ENCODE measurements around the gene EMC10. TPM values are rescaled to one million over a fixed set of nuclear protein-coding genes. Genes with fewer than 3 reads are reported as not detected.

Gene EMC10
- total and polyA plus RNA-seq, 8 donors = 30.8 to 284 (median 57.6) TPM

GRCh38 chr19:50517704-50518075, 41.4 kb downstream of the EMC10 start:
- intact Hi-C loops (cut with DNase I; ENCODE audit: low total_unique reads) = no loop called here
- no peak overlapping the region for H3K27ac ChIP-seq
- no peaks in the 10 kb centered on the region for H3K9me3 ChIP-seq
- TF ChIP-seq EP300 (IDR thresholded peaks at IDR 0.05) (no peak), POLR2AphosphoS5 (IDR thresholded peaks at IDR 0.05) (no peak), POLR2A (IDR thresholded peaks at IDR 0.05) (no peak)
- TF ChIP-seq, protein P1, sequence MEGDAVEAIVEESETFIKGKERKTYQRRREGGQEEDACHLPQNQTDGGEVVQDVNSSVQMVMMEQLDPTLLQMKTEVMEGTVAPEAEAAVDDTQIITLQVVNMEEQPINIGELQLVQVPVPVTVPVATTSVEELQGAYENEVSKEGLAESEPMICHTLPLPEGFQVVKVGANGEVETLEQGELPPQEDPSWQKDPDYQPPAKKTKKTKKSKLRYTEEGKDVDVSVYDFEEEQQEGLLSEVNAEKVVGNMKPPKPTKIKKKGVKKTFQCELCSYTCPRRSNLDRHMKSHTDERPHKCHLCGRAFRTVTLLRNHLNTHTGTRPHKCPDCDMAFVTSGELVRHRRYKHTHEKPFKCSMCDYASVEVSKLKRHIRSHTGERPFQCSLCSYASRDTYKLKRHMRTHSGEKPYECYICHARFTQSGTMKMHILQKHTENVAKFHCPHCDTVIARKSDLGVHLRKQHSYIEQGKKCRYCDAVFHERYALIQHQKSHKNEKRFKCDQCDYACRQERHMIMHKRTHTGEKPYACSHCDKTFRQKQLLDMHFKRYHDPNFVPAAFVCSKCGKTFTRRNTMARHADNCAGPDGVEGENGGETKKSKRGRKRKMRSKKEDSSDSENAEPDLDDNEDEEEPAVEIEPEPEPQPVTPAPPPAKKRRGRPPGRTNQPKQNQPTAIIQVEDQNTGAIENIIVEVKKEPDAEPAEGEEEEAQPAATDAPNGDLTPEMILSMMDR (IDR thresholded peaks at IDR 0.05) = no peak
- peaks cover 0 to 15% (median 6%) of the 10 kb centered on the region in 3 donors for H3K27me3 ChIP-seq
- no peak for DNase-seq
- no peak overlapping the region for H3K4me3 ChIP-seq
- WGBS, 5 donors = 92 to 98% (median 96%) methylated on average over 17 to 37 of the region's 37 CpGs
- H3K36me3 ChIP-seq = peaks cover 0 to 17% (median 2%) of the 10 kb centered on the region in 4 donors
- no peaks in the 10 kb centered on the region for H3K4me1 ChIP-seq

DNA sequence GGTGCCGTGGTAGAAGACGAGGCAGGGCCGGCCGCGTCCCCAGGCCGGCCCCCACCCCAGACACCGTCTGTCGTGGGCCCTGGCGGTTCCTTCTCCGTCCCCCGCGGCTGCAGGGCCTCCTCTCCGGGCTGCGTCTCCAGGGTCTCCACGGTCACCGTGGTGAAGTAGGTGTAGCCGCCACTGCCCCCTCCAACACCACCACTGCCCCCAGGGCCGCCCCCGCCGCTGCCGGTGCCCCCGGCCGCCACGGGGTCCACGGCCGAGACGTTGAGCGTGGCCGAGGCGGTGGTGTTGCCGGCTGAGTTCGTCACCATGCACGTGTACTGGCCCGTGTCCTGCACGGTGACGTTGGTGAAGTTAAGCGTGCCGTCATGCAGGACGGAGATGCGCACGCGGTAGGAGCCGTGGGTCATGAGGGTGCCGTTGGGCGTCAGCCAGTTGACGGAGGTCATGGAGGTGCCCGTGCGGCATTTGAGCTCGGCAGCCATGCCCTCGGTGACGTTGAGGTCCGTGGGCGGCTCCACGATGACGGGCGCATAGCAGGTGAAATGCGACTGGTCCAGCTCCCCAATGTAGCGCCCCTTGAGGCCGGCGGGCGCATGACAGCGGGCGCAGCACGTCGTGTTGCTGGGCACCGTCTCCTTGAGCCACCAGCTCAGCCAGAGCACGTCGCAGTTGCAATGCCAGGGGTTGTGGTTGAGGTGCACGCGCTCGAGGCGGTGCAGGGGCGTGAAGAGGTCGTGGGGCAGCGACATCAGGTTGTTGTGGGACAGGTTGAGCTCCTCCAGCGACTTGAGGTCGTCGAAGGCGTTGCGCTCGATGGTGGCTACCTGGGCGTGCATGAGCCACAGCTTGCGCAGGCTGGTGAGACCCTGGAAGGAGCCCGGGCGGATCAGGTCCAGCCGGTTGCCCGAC, 42.0 kb downstream of the EMC10 start:
- Histone ChIP-seq H3K4me3 (no peak overlapping the region), H3K9me3 (no peaks in the 10 kb centered on the region), H3K27ac (no peak overlapping the region), H3K4me1 (no peaks in the 10 kb centered on the region), H3K36me3 (peaks cover 0 to 17% (median 2%) of the 10 kb centered on the region in 4 donors), H3K27me3 (peaks cover 0 to 15% (median 6%) of the 10 kb centered on the region in 3 donors)
- no peak for DNase-seq
- TF ChIP-seq, protein P1 (IDR thresholded peaks at IDR 0.05) = no peak
- no peak for TF ChIP-seq POLR2A (IDR thresholded peaks at IDR 0.05)
- no peak for TF ChIP-seq POLR2AphosphoS5 (IDR thresholded peaks at IDR 0.05)
- TF ChIP-seq EP300 (IDR thresholded peaks at IDR 0.05) = no peak
- intact Hi-C loops (cut with DNase I; ENCODE audit: low total_unique reads) = no loop called here
- 94 to 96% (median 94%) methylated on average over 51 to 87 of the region's 87 CpGs for WGBS, 5 donors

DNA sequence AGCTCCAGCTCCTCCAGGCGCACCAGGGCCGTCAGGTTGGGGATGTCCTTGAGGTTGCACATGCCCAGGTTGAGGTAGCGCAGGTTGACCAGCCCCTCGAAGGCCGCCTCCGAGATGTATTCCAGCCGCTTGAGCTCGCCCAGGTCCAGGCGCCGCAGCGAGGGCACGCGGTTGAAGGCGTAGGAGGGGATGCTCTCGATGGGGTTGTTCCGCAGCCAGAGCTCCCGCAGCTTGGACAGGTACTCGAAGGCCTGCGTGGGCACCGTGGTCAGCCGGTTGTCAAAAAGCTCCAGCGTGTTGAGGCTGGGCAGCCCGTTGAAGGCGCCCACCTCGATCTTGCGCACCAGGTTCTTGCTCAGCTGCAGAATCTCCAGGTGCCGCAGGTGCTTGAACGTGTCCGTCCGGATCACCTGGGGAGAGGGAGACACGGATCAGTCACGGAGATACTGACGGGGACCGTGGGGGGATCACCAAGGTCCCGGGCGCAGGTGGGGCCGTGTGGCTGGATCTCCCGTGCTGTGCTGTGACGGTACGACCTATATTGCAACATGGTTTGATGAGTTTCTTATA, 42.8 kb downstream of the EMC10 start:
- H3K4me3 ChIP-seq = no peak overlapping the region
- TF ChIP-seq POLR2A (IDR thresholded peaks at IDR 0.05) (no peak), EP300 (IDR thresholded peaks at IDR 0.05) (no peak), POLR2AphosphoS5 (IDR thresholded peaks at IDR 0.05) (no peak)
- TF ChIP-seq, protein P1 (IDR thresholded peaks at IDR 0.05) = no peak
- H3K27me3 ChIP-seq = peaks cover 0 to 14% (median 6%) of the 10 kb centered on the region in 3 donors
- no peak overlapping the region for H3K27ac ChIP-seq
- intact Hi-C loops (cut with DNase I; ENCODE audit: low total_unique reads) = no loop called here
- no peaks in the 10 kb centered on the region for H3K4me1 ChIP-seq
- DNase-seq = no peak
- peaks cover 0 to 17% (median 2%) of the 10 kb centered on the region in 4 donors for H3K36me3 ChIP-seq
- no peaks in the 10 kb centered on the region for H3K9me3 ChIP-seq
- WGBS, 5 donors = 94 to 97% (median 97%) methylated on average over 26 to 40 of the region's 40 CpGs

- 84 to 89% (median 88%) methylated on average over 17 of the region's 17 CpGs for WGBS, 5 donors
- H3K27me3 ChIP-seq = peaks cover 0 to 6% (median 0%) of the 10 kb centered on the region in 3 donors
- H3K36me3 ChIP-seq = peaks cover 0 to 17% (median 2%) of the 10 kb centered on the region in 4 donors
- no peak overlapping the region for H3K27ac ChIP-seq
- H3K4me1 ChIP-seq = no peaks in the 10 kb centered on the region
- no peak for DNase-seq
- H3K4me3 ChIP-seq = no peak overlapping the region
- intact Hi-C loops (cut with DNase I; ENCODE audit: low total_unique reads) = no loop called here
- TF ChIP-seq POLR2A (IDR thresholded peaks at IDR 0.05) = no peak
- TF ChIP-seq, protein P1 (IDR thresholded peaks at IDR 0.05) = no peak
- no peak for TF ChIP-seq EP300 (IDR thresholded peaks at IDR 0.05)
- no peak for TF ChIP-seq POLR2AphosphoS5 (IDR thresholded peaks at IDR 0.05)
- no peaks in the 10 kb centered on the region for H3K9me3 ChIP-seq
Observed at GRCh38 chr19:50520822-50521465, 44.6 kb downstream of the EMC10 start.

All from stomach (tissue), 9 donors.